Cardiac muscle cell (in vitro differentiated cells and primary cell): ENCODE results near the gene CFAP74. TPM values are rescaled to one million over a fixed set of nuclear protein-coding genes. Genes with fewer than 3 reads are reported as not detected.

Source experiments
- DNase-seq, 2 donors: peaks; one replicate each; pipeline versions ENCODE4 v3.0.0 to v3.0.0-alpha.2; 2010 to 2017; ENCODE audit warnings: low read depth in 1 of 2, low spot score in 1 of 2
- H3K27ac ChIP-seq: fragments of 200-600 bp; sonication (generic); 2 replicates; pipeline ENCODE4 v1.5.1; 2016
- H3K27me3 ChIP-seq: fragments of 200-600 bp; sonication (generic); 2 replicates; pipeline ENCODE4 v1.6.0; 2016; ENCODE audit warnings: control low read depth
- H3K36me3 ChIP-seq: fragments of 200-600 bp; sonication (generic); 2 replicates; pipeline ENCODE4 v1.5.1; 2016; ENCODE audit warnings: control low read depth
- H3K4me1 ChIP-seq: fragments of 200-600 bp; sonication (generic); 2 replicates; pipeline ENCODE4 v1.8.1; 2017; ENCODE audit warnings: low read depth, mild to moderate bottlenecking, mixed run types
- H3K4me3 ChIP-seq: fragments of 200-600 bp; sonication (generic); 2 replicates; pipeline ENCODE4 v1.5.1; 2016; ENCODE audit warnings: mild to moderate bottlenecking
- H3K9me3 ChIP-seq: fragments of 200-600 bp; sonication (generic); 2 replicates; pipeline ENCODE4 v1.5.1; 2017; ENCODE audit warnings: low read depth, mild to moderate bottlenecking, control low read depth
- polyA plus RNA-seq: library from polyadenylated mRNA; unstranded; fragments of >200 nt; fragmentation: Nextera tagmentation; extraction: Ambion mirVana; gene quantifications from 2 replicates; pipeline ENCODE4 v1.2.1, GENCODE V29; 2016
- total RNA-seq: library from RNA; depleted of rRNA; stranded (reverse); fragments of >200 nt; gene quantifications from 2 replicates; pipeline ENCODE4 v1.2.3, GENCODE V29; 2016
- TF ChIP-seq, protein P1 (sequence below): IDR thresholded peaks from 2 replicates; pipeline ENCODE4 v1.5.1; 2012; ENCODE audit warnings: low read depth, mild to moderate bottlenecking, low read length

The CFAP74 gene
- total and polyA plus RNA-seq, 2 experiments from 2014 or later: 0.63 to 1.7 TPM

DNA sequence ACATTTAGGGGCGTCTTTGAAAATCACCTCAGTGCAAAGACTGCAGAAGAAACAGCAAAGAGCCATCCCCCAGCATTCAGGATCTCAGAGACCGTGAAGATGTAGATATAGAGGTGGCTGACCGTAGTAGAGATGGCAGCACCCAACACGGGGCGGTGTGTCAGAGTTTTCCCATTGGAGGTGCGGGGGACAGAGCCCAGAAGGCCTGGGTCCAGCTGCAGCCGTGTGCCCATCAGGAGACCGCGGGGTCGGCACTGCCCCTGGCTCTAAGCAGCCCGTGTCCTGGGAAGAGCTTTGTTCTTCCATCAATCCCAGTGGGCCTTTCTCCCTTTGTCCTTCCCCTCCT, 16.7 kb upstream of the CFAP74 start:
- no peaks in the 10 kb centered on the region for H3K9me3 ChIP-seq
- no peaks in the 10 kb centered on the region for H3K4me1 ChIP-seq
- H3K27me3 ChIP-seq: peaks cover 69% of the 10 kb centered on the region
- DNase-seq: no peak
- H3K4me3 ChIP-seq: no peak overlapping the region
- H3K36me3 ChIP-seq: no peaks in the 10 kb centered on the region
- TF ChIP-seq, protein P1, sequence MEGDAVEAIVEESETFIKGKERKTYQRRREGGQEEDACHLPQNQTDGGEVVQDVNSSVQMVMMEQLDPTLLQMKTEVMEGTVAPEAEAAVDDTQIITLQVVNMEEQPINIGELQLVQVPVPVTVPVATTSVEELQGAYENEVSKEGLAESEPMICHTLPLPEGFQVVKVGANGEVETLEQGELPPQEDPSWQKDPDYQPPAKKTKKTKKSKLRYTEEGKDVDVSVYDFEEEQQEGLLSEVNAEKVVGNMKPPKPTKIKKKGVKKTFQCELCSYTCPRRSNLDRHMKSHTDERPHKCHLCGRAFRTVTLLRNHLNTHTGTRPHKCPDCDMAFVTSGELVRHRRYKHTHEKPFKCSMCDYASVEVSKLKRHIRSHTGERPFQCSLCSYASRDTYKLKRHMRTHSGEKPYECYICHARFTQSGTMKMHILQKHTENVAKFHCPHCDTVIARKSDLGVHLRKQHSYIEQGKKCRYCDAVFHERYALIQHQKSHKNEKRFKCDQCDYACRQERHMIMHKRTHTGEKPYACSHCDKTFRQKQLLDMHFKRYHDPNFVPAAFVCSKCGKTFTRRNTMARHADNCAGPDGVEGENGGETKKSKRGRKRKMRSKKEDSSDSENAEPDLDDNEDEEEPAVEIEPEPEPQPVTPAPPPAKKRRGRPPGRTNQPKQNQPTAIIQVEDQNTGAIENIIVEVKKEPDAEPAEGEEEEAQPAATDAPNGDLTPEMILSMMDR: no peak
- no peak overlapping the region for H3K27ac ChIP-seq

DNA sequence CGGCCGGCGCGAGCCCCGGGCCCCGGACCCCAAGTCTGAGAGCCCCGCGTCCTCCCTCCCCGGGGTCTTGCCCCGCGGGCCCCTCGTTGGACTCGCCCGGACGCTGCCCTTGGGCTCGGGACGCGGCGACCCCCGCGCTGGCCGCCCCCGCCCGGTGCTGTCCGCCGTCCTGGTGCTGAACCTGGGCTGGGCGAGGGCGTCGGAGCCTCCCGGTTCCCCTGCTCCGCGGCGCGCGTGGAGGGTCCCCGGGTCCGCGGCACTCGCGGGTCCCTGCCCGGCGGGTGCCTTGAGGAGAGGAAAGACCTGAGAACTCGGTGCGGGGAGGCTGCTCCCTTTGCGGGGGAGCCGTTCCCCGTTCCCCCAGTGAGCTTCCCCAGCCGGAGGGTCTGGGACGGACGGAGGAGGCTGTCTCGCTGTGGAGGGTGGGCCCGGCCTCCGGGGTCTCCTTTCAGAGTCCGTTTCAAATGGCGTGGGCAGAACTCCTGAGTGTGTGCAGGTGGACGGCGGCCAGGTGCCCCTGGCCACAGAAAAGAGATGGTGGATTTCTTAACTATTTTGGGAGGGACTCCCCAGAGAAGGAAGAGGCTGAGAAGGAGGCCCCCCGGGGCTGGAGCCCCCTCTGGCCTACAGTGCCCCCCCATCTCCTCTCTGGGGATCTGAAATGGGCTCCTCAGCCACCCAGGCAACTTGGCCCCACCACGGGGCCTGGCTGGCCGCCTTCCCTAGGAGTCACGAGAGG, 16.2 kb upstream of the CFAP74 start:
- no peak overlapping the region for H3K27ac ChIP-seq
- H3K9me3 ChIP-seq: no peaks in the 10 kb centered on the region
- H3K36me3 ChIP-seq: no peaks in the 10 kb centered on the region
- peak; percentile 8 to 79 for DNase-seq
- no peaks in the 10 kb centered on the region for H3K4me1 ChIP-seq
- peak overlapping the region; percentile 25 for H3K4me3 ChIP-seq
- H3K27me3 ChIP-seq: peaks cover 75% of the 10 kb centered on the region
- TF ChIP-seq, protein P1: no peak

DNA sequence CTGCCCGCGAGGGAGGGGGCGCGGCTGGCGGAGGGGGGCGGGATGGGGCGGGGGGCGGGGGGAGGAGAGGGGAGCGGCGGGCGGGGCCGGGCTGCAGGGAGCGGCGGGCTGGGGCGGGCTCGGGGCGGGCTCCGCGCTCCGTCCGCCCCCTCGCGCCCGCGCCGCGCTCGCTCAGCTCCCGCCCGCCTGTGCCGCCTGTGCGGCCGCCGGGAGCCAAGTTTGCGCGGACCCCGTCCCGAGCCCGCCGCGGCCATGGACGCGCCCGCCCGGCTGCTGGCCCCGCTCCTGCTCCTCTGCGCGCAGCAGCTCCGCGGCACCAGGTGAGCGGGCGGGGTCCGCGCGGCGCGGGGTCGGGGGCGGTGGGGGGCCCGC, 15.6 kb upstream of the CFAP74 start, which contains the start of gene GABRD:
GABRD (plus strand) TSS at position 174 of the 372 bp plus-strand sequence; CDS start at position 253, 79 bp downstream.
- TF ChIP-seq, protein P1: no peak
- Histone ChIP-seq H3K27ac (no peak within 1 kb of the TSS), H3K9me3 (no peaks in the 10 kb centered on the region), H3K4me1 (no peaks in the 10 kb centered on the region), H3K4me3 (peak within 1 kb of the TSS; percentile 25), H3K27me3 (peaks cover 77% of the 10 kb centered on the region), H3K36me3 (no peaks in the 10 kb centered on the region)
- DNase-seq: peak; percentile 30 to 62

DNA sequence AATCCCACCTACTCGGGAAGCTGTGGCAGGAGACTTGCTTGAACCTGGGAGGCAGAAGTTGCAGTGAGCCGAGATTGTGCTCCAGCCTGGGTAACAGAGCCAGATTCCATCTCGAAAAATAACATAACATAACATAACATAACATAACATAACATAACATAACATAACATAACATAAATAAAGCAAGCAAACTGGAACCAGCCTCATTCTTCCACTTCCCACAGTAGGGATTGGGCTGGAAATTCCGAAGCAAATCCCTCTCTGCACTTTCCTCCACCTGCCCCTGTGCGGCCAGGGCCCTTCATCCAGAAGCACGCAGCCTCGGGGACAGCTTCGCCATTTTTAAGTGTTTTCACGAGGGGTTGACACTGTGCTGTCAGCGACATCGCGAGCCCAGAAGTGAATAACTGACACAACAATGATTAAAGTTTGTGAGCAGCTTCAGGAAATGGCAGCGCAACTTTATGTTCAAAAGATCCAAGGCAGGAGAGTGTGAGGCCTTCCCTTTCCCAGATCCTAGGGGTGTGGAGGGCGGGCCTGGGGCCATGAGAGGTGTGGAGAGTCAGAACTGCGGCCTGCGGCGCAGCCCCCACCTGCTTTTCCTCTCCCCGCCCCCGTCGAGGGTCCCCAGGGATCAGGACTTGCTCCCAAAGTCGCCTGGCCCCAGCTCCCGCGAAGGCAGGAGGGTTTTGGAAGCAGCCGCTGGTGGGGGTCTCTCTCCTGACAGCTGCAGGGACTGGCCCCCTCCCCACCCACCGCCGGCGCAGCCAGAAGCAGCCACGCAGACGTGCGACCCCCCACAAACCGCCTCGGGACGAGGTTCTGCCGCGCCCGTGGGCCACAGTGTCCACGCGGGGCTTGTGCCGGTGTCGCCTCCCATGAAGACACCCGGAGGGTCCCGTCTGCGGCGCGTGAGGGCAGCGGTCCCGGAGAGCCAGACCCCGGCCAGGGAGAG, 14.9 kb upstream of the CFAP74 start:
- TF ChIP-seq, protein P1: no peak
- no peak for DNase-seq
- no peak overlapping the region for H3K27ac ChIP-seq
- no peaks in the 10 kb centered on the region for H3K9me3 ChIP-seq
- H3K27me3 ChIP-seq: peaks cover 77% of the 10 kb centered on the region
- no peak overlapping the region for H3K4me3 ChIP-seq
- no peaks in the 10 kb centered on the region for H3K4me1 ChIP-seq
- no peaks in the 10 kb centered on the region for H3K36me3 ChIP-seq

DNA sequence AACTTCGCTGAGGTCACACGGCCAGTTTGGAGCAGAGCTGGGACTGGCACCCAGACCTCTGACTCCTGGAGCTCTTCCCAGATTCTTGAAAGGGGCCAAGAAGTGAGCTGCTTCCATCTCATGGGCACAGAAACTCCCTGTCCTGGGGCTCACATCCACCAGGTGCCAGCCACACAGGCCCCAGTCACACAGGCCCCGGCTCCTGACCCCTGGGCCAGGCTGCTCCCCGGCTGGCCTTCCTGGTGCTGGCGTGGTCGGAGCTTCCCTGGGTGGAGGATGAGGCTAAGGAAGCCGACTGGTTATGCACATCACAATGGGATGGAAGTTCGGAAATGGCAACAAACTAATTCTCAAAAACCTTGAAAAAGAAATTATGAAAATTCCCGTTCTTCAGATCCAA, 12.5 kb upstream of the CFAP74 start:
- peaks cover 61% of the 10 kb centered on the region for H3K27me3 ChIP-seq
- no peaks in the 10 kb centered on the region for H3K36me3 ChIP-seq
- H3K27ac ChIP-seq: no peak overlapping the region
- no peak overlapping the region for H3K4me3 ChIP-seq
- no peak for DNase-seq
- TF ChIP-seq, protein P1: no peak
- H3K9me3 ChIP-seq: no peaks in the 10 kb centered on the region
- H3K4me1 ChIP-seq: no peaks in the 10 kb centered on the region
